Ishikawa (cell line): ENCODE measurements around the gene ANKRD11.

Source experiments
- EP300 ChIP-seq: IDR thresholded peaks from 2 replicates; pipeline ENCODE4 v1.6.1; 2012; ENCODE audit warnings: borderline replicate concordance
- FOXM1 ChIP-seq: IDR thresholded peaks from 2 replicates; pipeline ENCODE4 v1.6.1; 2012; ENCODE audit warnings: low read depth, borderline replicate concordance
- MAX ChIP-seq: IDR thresholded peaks from 2 replicates; pipeline ENCODE4 v1.6.1; 2012
- NFIC ChIP-seq: IDR thresholded peaks from 2 replicates; pipeline ENCODE4 v1.6.1; 2012
- RAD21 ChIP-seq: IDR thresholded peaks from 2 replicates; pipeline ENCODE4 v1.6.1; 2012; ENCODE audit warnings: low read depth
- REST ChIP-seq: IDR thresholded peaks from 2 replicates; pipeline ENCODE4 v1.6.1; 2012; ENCODE audit warnings: low read depth, mild to moderate bottlenecking
- TAF1 ChIP-seq: IDR thresholded peaks from 2 replicates; pipeline ENCODE4 v1.6.1; 2012; ENCODE audit warnings: low read depth, mild to moderate bottlenecking

- no peak for TF ChIP-seq REST
- TF ChIP-seq RAD21: no peak
- TF ChIP-seq MAX: no peak
- TF ChIP-seq FOXM1: no peak
- TF ChIP-seq EP300: no peak
- no peak for TF ChIP-seq TAF1
- no peak for TF ChIP-seq NFIC
These were observed 87.4 kb downstream of the ANKRD11 start for GRCh38 chr16:89402962-89403361.
